ENCODE data around the gene CYB561. TPM values are rescaled to one million over a fixed set of nuclear protein-coding genes. Genes with fewer than 3 reads are reported as not detected.

Gene CYB561
- total and polyA plus RNA-seq, 2 experiments from 2014 or later = 13.7 to 30.9 TPM

DNA sequence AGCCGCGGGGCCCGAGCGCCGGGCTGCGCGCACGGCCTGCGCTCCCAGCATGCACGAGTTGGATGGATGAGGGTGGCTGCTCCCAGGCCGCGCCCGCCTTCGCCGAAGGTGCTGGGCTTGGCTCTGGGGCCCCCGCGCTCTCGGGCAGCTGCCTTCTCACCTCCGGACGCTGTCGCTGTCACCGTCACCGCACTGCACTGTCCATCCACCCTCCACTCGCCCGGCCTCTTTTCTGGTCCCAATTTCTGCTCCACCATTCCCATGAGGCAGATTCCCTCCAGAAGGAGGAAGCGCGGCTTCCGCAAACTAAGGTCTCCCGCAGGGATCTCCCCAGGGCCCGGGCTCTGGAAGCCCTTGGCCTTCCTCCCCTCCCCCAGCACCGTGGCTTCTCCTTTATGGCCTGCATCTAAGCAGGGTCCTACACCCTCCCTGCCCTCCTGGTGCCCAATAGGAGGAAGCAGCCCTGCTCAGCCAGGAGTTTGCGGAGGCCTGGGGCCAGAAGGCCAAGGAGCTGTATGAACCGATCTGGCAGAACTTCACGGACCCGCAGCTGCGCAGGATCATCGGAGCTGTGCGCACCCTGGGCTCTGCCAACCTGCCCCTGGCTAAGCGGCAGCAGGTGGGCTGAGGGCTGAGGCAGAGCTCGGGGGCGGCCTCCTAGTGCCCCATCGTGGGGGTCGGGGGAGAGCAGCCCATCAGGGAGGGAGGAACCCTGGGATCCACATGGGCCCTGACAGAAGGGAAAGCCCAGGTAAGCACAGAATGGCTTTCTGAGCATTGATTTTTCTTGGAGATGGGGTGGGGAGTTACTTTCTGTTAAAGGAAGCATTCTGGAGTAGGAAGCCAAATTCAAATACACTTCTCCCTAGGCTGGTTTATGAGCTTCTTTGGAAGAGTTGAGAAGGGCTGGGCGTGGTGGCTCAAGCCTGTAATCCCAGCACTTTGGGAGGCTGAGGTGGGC lies 31.7 kb upstream of the CYB561 start:
- DNase-seq (ENCODE audit: low spot score) = no peak
- Histone ChIP-seq H3K27me3 (ENCODE audit: insufficient read depth) (peaks cover 19% of the 10 kb centered on the region), H3K4me1 (ENCODE audit: insufficient read depth) (peaks cover 24% of the 10 kb centered on the region), H2AFZ (peak overlapping the region; percentile 96), H3K4me3 (peak overlapping the region; percentile 78), H3K79me2 (replicated peaks; ENCODE audit: insufficient read depth) (no peaks in the 10 kb centered on the region), H4K20me1 (replicated peaks; ENCODE audit: insufficient read depth) (no peaks in the 10 kb centered on the region), H3K36me3 (ENCODE audit: insufficient read depth) (no peaks in the 10 kb centered on the region), H3K4me2 (peak overlapping the region; percentile 99), H3K9me2 (ENCODE audit: insufficient read depth) (no peaks in the 10 kb centered on the region), H3K27ac (ENCODE audit: low read depth) (no peak overlapping the region), H3F3A (replicated peaks; ENCODE audit: low read depth) (0 out of 2 replicates have a peak, but pooled peaks cover 5% of the 10 kb centered on the region)
- Mint-ChIP-seq H3K27me3 (ENCODE audit: insufficient read depth, low read depth, poor library complexity) (peaks cover 41% of the 10 kb centered on the region), H3K9me3 (no peaks in the 10 kb centered on the region; the same call in 2 of the 3 replicates), H3K4me3 (peak overlapping the region; percentile 82), H3K4me1 (peaks cover 32% of the 10 kb centered on the region), H3K27ac (no peak overlapping the region), H3K36me3 (ENCODE audit: low read depth) (no peaks in the 10 kb centered on the region; the same call in 2 of the 3 replicates)
- ATAC-seq = peak; percentile 14
- TF ChIP-seq, protein P1, sequence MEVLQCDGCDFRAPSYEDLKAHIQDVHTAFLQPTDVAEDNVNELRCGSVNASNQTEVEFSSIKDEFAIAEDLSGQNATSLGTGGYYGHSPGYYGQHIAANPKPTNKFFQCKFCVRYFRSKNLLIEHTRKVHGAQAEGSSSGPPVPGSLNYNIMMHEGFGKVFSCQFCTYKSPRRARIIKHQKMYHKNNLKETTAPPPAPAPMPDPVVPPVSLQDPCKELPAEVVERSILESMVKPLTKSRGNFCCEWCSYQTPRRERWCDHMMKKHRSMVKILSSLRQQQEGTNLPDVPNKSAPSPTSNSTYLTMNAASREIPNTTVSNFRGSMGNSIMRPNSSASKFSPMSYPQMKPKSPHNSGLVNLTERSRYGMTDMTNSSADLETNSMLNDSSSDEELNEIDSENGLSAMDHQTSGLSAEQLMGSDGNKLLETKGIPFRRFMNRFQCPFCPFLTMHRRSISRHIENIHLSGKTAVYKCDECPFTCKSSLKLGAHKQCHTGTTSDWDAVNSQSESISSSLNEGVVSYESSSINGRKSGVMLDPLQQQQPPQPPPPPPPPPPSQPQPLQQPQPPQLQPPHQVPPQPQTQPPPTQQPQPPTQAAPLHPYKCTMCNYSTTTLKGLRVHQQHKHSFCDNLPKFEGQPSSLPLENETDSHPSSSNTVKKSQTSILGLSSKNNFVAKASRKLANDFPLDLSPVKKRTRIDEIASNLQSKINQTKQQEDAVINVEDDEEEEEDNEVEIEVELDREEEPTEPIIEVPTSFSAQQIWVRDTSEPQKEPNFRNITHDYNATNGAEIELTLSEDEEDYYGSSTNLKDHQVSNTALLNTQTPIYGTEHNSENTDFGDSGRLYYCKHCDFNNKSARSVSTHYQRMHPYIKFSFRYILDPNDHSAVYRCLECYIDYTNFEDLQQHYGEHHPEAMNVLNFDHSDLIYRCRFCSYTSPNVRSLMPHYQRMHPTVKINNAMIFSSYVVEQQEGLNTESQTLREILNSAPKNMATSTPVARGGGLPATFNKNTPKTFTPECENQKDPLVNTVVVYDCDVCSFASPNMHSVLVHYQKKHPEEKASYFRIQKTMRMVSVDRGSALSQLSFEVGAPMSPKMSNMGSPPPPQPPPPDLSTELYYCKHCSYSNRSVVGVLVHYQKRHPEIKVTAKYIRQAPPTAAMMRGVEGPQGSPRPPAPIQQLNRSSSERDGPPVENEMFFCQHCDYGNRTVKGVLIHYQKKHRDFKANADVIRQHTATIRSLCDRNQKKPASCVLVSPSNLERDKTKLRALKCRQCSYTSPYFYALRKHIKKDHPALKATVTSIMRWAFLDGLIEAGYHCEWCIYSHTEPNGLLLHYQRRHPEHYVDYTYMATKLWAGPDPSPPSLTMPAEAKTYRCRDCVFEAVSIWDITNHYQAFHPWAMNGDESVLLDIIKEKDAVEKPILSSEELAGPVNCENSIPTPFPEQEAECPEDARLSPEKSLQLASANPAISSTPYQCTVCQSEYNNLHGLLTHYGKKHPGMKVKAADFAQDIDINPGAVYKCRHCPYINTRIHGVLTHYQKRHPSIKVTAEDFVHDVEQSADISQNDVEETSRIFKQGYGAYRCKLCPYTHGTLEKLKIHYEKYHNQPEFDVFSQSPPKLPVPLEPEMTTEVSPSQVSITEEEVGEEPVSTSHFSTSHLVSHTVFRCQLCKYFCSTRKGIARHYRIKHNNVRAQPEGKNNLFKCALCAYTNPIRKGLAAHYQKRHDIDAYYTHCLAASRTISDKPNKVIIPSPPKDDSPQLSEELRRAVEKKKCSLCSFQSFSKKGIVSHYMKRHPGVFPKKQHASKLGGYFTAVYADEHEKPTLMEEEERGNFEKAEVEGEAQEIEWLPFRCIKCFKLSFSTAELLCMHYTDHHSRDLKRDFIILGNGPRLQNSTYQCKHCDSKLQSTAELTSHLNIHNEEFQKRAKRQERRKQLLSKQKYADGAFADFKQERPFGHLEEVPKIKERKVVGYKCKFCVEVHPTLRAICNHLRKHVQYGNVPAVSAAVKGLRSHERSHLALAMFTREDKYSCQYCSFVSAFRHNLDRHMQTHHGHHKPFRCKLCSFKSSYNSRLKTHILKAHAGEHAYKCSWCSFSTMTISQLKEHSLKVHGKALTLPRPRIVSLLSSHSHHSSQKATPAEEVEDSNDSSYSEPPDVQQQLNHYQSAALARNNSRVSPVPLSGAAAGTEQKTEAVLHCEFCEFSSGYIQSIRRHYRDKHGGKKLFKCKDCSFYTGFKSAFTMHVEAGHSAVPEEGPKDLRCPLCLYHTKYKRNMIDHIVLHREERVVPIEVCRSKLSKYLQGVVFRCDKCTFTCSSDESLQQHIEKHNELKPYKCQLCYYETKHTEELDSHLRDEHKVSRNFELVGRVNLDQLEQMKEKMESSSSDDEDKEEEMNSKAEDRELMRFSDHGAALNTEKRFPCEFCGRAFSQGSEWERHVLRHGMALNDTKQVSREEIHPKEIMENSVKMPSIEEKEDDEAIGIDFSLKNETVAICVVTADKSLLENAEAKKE (CRISPR knock-in tag; IDR thresholded peaks at IDR 0.05) = no peak
- TF ChIP-seq POLR2AphosphoS5 (IDR thresholded peaks at IDR 0.05; ENCODE audit: low read depth) = peak; percentile 74

DNA sequence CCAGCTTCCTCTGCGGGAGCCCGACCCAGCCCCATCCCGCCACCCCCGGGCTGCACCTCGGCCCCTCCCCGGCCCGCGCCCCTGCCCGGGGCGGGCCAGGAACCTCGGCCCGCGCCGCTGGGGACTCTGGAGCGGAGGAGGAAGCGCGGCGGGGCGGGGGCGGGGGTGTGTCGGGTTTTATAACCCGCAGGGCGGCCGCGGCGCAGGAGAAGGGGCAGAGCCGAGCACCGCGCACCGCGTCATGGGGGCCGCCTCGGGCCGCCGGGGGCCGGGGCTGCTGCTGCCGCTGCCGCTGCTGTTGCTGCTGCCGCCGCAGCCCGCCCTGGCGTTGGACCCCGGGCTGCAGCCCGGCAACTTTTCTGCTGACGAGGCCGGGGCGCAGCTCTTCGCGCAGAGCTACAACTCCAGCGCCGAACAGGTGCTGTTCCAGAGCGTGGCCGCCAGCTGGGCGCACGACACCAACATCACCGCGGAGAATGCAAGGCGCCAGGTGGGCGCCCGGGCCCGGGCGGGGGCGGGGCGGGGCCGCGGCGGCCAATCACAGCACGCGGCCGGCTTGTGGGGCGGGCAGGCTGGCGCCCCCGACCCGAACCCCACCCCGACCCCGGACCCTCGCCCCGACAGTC lies 30.9 kb upstream of the CYB561 start, which contains the start of gene ACE:
TSS of gene ACE (plus strand) at position 208 of the 626 bp plus-strand sequence. CDS start at position 242, 34 bp downstream.
- Histone ChIP-seq H3K27me3 (ENCODE audit: insufficient read depth) (peaks cover 19% of the 10 kb centered on the region), H4K20me1 (replicated peaks; ENCODE audit: insufficient read depth) (no peaks in the 10 kb centered on the region), H3K9me2 (ENCODE audit: insufficient read depth) (no peaks in the 10 kb centered on the region), H3K36me3 (ENCODE audit: insufficient read depth) (no peaks in the 10 kb centered on the region), H3K79me2 (replicated peaks; ENCODE audit: insufficient read depth) (no peaks in the 10 kb centered on the region), H3K4me1 (ENCODE audit: insufficient read depth) (peaks cover 24% of the 10 kb centered on the region), H3F3A (replicated peaks; ENCODE audit: low read depth) (0 out of 2 replicates have a peak, but pooled peaks cover 5% of the 10 kb centered on the region), H2AFZ (peak within 1 kb of the TSS; percentile 96), H3K27ac (ENCODE audit: low read depth) (no peak within 1 kb of the TSS), H3K4me3 (peak within 1 kb of the TSS; percentile 78), H3K4me2 (peak within 1 kb of the TSS; percentile 99)
- DNase-seq (ENCODE audit: low spot score) (peak; percentile 85), ATAC-seq (peak; percentile 40)
- H3K27me3 Mint-ChIP-seq (ENCODE audit: insufficient read depth, low read depth, poor library complexity) = peaks cover 34% of the 10 kb centered on the region
- H3K4me3 Mint-ChIP-seq = peak within 1 kb of the TSS; percentile 82
- peaks cover 32% of the 10 kb centered on the region for H3K4me1 Mint-ChIP-seq
- H3K9me3 Mint-ChIP-seq = no peaks in the 10 kb centered on the region; the same call in 2 of the 3 replicates
- H3K27ac Mint-ChIP-seq = no peak within 1 kb of the TSS
- H3K36me3 Mint-ChIP-seq (ENCODE audit: low read depth) = no peaks in the 10 kb centered on the region
- TF ChIP-seq CREB1 (CRISPR knock-in tag; IDR thresholded peaks at IDR 0.05; ENCODE audit: low read depth) (peak; percentile 74), JUNB (IDR thresholded peaks at IDR 0.05; ENCODE audit: unreplicated experiment) (no peak), ZNF331 (CRISPR knock-in tag; IDR thresholded peaks at IDR 0.05; ENCODE audit: low read depth) (no peak), REST (IDR thresholded peaks at IDR 0.05; ENCODE audit: unreplicated experiment) (no peak), ETS1 (IDR thresholded peaks at IDR 0.05) (no peak), NANOG (IDR thresholded peaks at IDR 0.05; ENCODE audit: borderline replicate concordance) (no peak)

Measured in GM23338 (cell line).